Heart right ventricle (tissue), 16 donors: ENCODE measurements around the gene NKAIN1. TPM values are rescaled to one million over a fixed set of nuclear protein-coding genes. Genes with fewer than 3 reads are reported as not detected.

Source experiments
- ATAC-seq, 8 donors: fragments of 200-7000 bp; cut with Tn5 transposase; one replicate each; pipeline ENCODE4 v1.9.1; 2020; ENCODE audit warnings: mild to moderate bottlenecking in 8 of 8, moderate library complexity in 8 of 8, moderate number of reproducible peaks in 1 of 8
- DNase-seq, 2 donors: peaks; one replicate each; pipeline ENCODE4 v3.0.0-alpha.2; 2020
- H3K27ac ChIP-seq, 10 donors: fragments of 200-600 bp; sonication (generic) in 2 of 10; one replicate each; pipeline versions ENCODE4 v1.5.0 to v1.8.0; 2020 to 2022; ENCODE audit warnings: mild to moderate bottlenecking in 3 of 10
- H3K27me3 ChIP-seq, 7 donors: fragments of 200-600 bp; one replicate each; pipeline ENCODE4 v1.8.0; 2021 to 2022; ENCODE audit warnings: mild to moderate bottlenecking in 2 of 7
- H3K36me3 ChIP-seq, 9 donors: fragments of 200-600 bp; sonication (generic) in 1 of 9; one replicate each; pipeline versions ENCODE4 v1.5.0 to v1.8.0; 2020 to 2022; ENCODE audit warnings: mild to moderate bottlenecking in 2 of 9
- H3K4me1 ChIP-seq, 9 donors: fragments of 200-600 bp; sonication (generic) in 1 of 9; one replicate each; pipeline versions ENCODE4 v1.5.0 to v1.8.0; 2020 to 2022; ENCODE audit warnings: mild to moderate bottlenecking in 4 of 9
- H3K4me3 ChIP-seq, 10 donors: fragments of 200-600 bp; sonication (generic) in 2 of 10; one replicate each; pipeline versions ENCODE4 v1.5.0 to v1.8.0; 2020 to 2022; ENCODE audit warnings: mild to moderate bottlenecking in 7 of 10, moderate library complexity in 2 of 10
- H3K9me3 ChIP-seq, 11 donors: fragments of 200-600 bp in 10 of 11; sonication (generic) in 2 of 11; one replicate each; pipeline versions ENCODE4 v1.5.0 to v1.8.0; 2013 to 2022; ENCODE audit warnings: mild to moderate bottlenecking in 2 of 11, control low read depth in 1 of 11, moderate library complexity in 1 of 11
- WGBS, 2 donors: extraction: QIAGEN DNeasy Blood & Tissue Kit; methylation state at CpG; one replicate each; pipeline ENCODE4 v1.1.7; 2013; ENCODE audit warnings: inconsistent platforms in 1 of 2; 5-methylcytosine and 5-hydroxymethylcytosine counted together
- intact Hi-C, 10 donors: fragments of 100-400 bp; cut with DNase I; formaldehyde crosslinking; loops; one replicate each; pipeline versions ENCODE4 v1.11.1 to v1.14.2; 2022
- polyA plus RNA-seq, 2 donors: library from polyadenylated mRNA; stranded (reverse); fragments of 200-250 nt; gene quantifications; one replicate each; pipeline ENCODE4 v1.2.3, GENCODE V29; 2013
- total RNA-seq, 10 donors: library from RNA; stranded (reverse); fragmentation: NEBNext Ultra II Directional in 3 of 10; extraction: Animal tissue kit (Norgen Biotek cat#: 25700) in 3 of 10; gene quantifications; one replicate each; pipeline versions ENCODE4 v1.2.1 to v1.2.4, GENCODE V29; 2021 to 2023
- TF ChIP-seq, protein P1 (sequence below), 9 donors: fragments of 200-600 bp; sonication (generic) in 2 of 9; IDR thresholded peaks; one replicate each; pipeline versions ENCODE4 v1.5.0 to v1.8.0; 2021 to 2022; ENCODE audit warnings: antibody characterized with exemption in 9 of 9, mild to moderate bottlenecking in 5 of 9, moderate library complexity in 1 of 9
- donor health status: Arrhythmogenic right ventricular cardiomyopathy.
- donor health status: ischemic (EF 13 %, LVEDD 7.1; RV severe dilation, severe dysfunction).
- donor health status: healthy with polysubstance abuse.
- donor health status: DM: no; HTN: yes; CAD: no.
- donor health status: DM: no; HTN: no; CAD: no.
- donor health status: ischemic (EF 25% LVEDD 6.9; RV normal size, moderate dysfunction).
- donor health status: ischemic (EF 25% LVEDD 5.7; RV mildly dilated, moderate dysfunction).
- donor health status: healthy.
- donor health status: DM: yes; HTN: yes; CAD: no.
- donor health status: Ischemic cardiomyopathy.
- donor health status: ischemic (EF 35%, LVEDD 5.7; RV mildly dilated, moderate dysfunction).
- donor health status: nonischemic (EF 11% LVEDD 7.7; RV severe dilation, severe dysfunction).
- donor health status: DM: yes; HTN: yes; CAD: no.
- donor health status: PGD.
- donor health status: ischemic (EF 29% LVEDD 5.4; RV normal size, mild dysfunction).
- donor health status: nonischemic (EF 23%, LVEDD 6.1; RV moderate dilation, normal function).

NKAIN1 gene
- total and polyA plus RNA-seq, 12 donors = 0.07 to 0.45 (median 0.21) TPM; not detected in 8

DNA sequence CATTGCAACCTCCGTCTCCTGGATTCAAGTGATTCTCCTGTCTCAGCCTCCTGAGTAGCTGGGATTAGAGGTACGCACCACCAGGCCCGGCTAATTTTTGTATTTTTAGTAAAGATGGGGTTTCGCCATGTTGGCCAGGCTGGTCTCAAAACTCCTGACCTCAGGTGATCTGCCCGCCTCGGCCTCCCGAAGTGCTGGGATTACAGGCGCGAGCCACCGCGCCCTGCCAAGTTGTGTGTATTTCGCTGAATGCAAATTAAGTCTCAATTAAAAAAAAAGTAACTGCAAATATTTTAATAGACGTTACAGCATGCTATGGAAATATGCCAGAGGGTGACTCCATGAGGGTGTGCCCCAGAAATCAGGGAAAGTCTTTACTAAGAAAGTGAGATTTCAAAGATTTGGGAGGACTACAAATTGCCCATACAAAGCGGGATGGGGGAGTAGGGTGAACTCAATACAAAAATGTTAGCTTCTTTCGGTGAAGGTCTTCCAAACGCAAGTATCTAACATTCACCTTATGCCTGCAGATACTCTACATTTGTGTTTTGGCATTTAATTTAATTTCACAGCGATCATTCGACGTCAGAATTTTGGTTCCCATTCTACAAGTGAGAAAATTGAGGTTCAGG, 85.6 kb downstream of the NKAIN1 start:
- Histone ChIP-seq H3K4me1 (peaks cover 0 to 15% (median 5%) of the 10 kb centered on the region in 9 donors), H3K36me3 (no peaks in the 10 kb centered on the region), H3K27ac (peak overlapping the region in 9 of 10 donors; percentile 67 to 84 (median 76)), H3K9me3 (peaks cover 0 to 10% (median 0%) of the 10 kb centered on the region in 11 donors), H3K4me3 (peak overlapping the region; percentile 25 to 83 (median 72)), H3K27me3 (no peaks in the 10 kb centered on the region)
- TF ChIP-seq, protein P1, sequence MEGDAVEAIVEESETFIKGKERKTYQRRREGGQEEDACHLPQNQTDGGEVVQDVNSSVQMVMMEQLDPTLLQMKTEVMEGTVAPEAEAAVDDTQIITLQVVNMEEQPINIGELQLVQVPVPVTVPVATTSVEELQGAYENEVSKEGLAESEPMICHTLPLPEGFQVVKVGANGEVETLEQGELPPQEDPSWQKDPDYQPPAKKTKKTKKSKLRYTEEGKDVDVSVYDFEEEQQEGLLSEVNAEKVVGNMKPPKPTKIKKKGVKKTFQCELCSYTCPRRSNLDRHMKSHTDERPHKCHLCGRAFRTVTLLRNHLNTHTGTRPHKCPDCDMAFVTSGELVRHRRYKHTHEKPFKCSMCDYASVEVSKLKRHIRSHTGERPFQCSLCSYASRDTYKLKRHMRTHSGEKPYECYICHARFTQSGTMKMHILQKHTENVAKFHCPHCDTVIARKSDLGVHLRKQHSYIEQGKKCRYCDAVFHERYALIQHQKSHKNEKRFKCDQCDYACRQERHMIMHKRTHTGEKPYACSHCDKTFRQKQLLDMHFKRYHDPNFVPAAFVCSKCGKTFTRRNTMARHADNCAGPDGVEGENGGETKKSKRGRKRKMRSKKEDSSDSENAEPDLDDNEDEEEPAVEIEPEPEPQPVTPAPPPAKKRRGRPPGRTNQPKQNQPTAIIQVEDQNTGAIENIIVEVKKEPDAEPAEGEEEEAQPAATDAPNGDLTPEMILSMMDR (IDR thresholded peaks at IDR 0.05) = no peak
- ATAC-seq (no peak), DNase-seq (no peak)
- WGBS, 2 donors = 77 to 85% methylated on average over 19 of the region's 19 CpGs
- intact Hi-C loops = loop anchor here in 2 of 10 donors (10.0 kb wide), 2 partner anchors 189 to 429 kb away; partner anchors contain the start of gene MATN1 (in 1 of the 2)

DNA sequence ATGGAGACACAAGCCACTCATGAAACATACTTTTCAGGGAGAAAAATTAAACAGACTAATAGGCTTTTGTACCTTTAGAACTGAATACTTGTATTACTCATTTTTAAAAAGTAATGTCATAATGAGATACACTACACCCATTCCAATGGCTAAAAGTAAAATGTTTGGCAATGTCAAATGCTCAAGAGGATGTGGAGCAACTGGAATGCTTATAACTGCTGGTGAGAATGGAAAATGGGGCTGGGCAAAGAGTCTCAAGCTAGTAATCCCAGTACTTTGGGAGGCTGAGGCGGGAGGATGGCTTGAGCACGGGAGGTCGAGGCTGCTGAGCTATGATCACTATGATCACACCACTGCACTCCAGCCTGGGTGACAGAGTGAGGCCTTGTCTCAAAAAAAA, 86.3 kb downstream of the NKAIN1 start:
- DNase-seq (no peak), ATAC-seq (no peak)
- Histone ChIP-seq H3K27me3 (no peaks in the 10 kb centered on the region), H3K27ac (no peak overlapping the region), H3K36me3 (no peaks in the 10 kb centered on the region), H3K9me3 (peaks cover 0 to 10% (median 0%) of the 10 kb centered on the region in 11 donors), H3K4me3 (no peak overlapping the region), H3K4me1 (peaks cover 0 to 15% (median 5%) of the 10 kb centered on the region in 9 donors)
- intact Hi-C loops = loop anchor here in 2 of 10 donors (10.0 kb wide), 2 partner anchors 189 to 429 kb away; partner anchors contain the start of gene MATN1 (in 1 of the 2)
- TF ChIP-seq, protein P1 (IDR thresholded peaks at IDR 0.05) = no peak
- WGBS, 2 donors = 95 to 99% methylated on average over 3 of the region's 3 CpGs

DNA sequence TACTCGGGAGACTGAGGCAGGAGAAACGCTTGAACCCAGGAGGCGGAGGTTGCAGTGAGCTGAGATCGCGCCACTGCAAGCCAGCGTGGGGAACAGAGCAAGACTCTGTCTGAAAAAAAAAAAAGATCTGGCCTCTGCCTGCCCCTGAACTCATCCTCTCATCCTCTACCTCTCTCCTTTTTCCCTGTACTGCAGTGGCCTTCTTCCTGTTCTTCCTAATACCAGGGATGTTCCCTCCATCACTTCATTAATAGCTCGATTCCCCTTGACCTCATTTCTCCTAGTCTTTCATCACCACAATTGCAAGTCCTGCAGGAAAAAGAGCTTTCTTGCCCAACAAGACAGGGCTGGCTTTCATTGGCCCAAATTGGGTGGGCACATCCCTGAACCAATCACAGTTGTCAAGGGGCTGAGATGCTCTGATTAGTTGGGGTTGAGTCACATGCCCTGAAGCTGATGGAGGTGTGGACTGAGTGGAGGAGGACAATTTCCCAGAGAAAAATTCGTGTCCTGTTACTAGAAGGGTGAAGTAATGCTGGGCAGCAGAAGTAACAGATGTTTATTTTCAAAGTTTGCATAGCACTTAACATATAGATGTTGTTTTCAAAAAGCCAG, 87.4 kb downstream of the NKAIN1 start:
- no peaks in the 10 kb centered on the region for H3K27me3 ChIP-seq
- H3K27ac ChIP-seq = no peak overlapping the region
- peaks cover 0 to 15% (median 5%) of the 10 kb centered on the region in 9 donors for H3K4me1 ChIP-seq
- 74 to 78% methylated on average over 8 of the region's 8 CpGs for WGBS, 2 donors
- DNase-seq (no peak), ATAC-seq (peak in 1 of 8 donors; percentile 29)
- TF ChIP-seq, protein P1 (IDR thresholded peaks at IDR 0.05) = no peak
- no peaks in the 10 kb centered on the region for H3K36me3 ChIP-seq
- intact Hi-C loops = loop anchor here in 2 of 10 donors (10.0 kb wide), 2 partner anchors 187 to 427 kb away; partner anchors contain the start of gene MATN1 (in 1 of the 2)
- no peak overlapping the region for H3K4me3 ChIP-seq
- H3K9me3 ChIP-seq = peaks cover 0 to 10% (median 0%) of the 10 kb centered on the region in 11 donors

DNA sequence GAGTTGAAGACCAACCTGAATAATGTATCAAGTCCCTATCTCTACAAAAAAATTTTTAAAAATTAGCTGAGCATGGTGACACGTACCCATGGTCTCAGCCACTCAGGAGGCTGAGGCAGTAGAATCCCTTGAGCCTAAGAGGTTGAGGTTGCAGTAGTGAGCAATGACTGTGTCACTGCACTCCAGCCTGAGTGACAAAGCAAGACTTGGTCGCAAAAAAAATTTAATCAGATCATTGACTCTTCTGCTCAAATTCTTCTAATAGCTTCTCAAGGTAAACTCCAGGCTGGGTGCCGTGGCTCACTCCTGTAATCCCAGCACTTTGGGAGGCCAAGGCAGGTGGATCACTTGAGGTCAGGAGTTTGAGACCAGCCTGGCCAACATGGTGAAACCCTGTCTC, 88.3 kb downstream of the NKAIN1 start:
- H3K27ac ChIP-seq = no peak overlapping the region
- H3K36me3 ChIP-seq = no peaks in the 10 kb centered on the region
- DNase-seq (no peak), ATAC-seq (no peak)
- intact Hi-C loops = loop anchor here in 2 of 10 donors (10.0 kb wide), 2 partner anchors 187 to 427 kb away; partner anchors contain the start of gene MATN1 (in 1 of the 2)
- H3K9me3 ChIP-seq = peaks cover 0 to 10% (median 0%) of the 10 kb centered on the region in 11 donors
- TF ChIP-seq, protein P1 (IDR thresholded peaks at IDR 0.05) = no peak
- H3K27me3 ChIP-seq = no peaks in the 10 kb centered on the region
- 88 to 95% methylated on average over 3 of the region's 3 CpGs for WGBS, 2 donors
- H3K4me1 ChIP-seq = peaks cover 0 to 15% (median 5%) of the 10 kb centered on the region in 9 donors
- no peak overlapping the region for H3K4me3 ChIP-seq
